Measurements from ENCODE around the gene MAPKBP1.

Gene MAPKBP1

GRCh38 chr15:41806291-41807181 is 32.3 kb downstream of the MAPKBP1 start:
- no peak for DNase-seq (ENCODE audit: low spot score)

- DNase-seq (ENCODE audit: low spot score) = no peak
Measured at GRCh38 chr15:41809121-41809520, 34.8 kb downstream of the MAPKBP1 start.

GRCh38 chr15:41809526-41810220 is 35.4 kb downstream of the MAPKBP1 start:
- DNase-seq (ENCODE audit: low spot score) = no peak

GRCh38 chr15:41810651-41811431 is 36.6 kb downstream of the MAPKBP1 start:
- DNase-seq (ENCODE audit: low spot score) = no peak

- peak; percentile 79 for DNase-seq (ENCODE audit: low spot score)
Measured at GRCh38 chr15:41811432-41812195, 37.3 kb downstream of the MAPKBP1 start.

GRCh38 chr15:41812820-41813375 is 38.6 kb downstream of the MAPKBP1 start:
- DNase-seq (ENCODE audit: low spot score) = no peak

- DNase-seq (ENCODE audit: low spot score) = no peak
Measured at GRCh38 chr15:41813426-41813825, 39.1 kb downstream of the MAPKBP1 start.

- DNase-seq (ENCODE audit: low spot score) = no peak
Measured at GRCh38 chr15:41814534-41814933, 40.2 kb downstream of the MAPKBP1 start.

- DNase-seq (ENCODE audit: low spot score) = no peak
Measured at GRCh38 chr15:41816788-41817187, 42.5 kb downstream of the MAPKBP1 start.

- no peak for DNase-seq (ENCODE audit: low spot score)
Measured at GRCh38 chr15:41817327-41817726, 43.0 kb downstream of the MAPKBP1 start.

- no peak for DNase-seq (ENCODE audit: low spot score)
Measured at GRCh38 chr15:41817781-41818180, 43.5 kb downstream of the MAPKBP1 start.

- DNase-seq (ENCODE audit: low spot score) = no peak
Measured at GRCh38 chr15:41819455-41820050, 45.3 kb downstream of the MAPKBP1 start.

GRCh38 chr15:41820791-41821423 is 46.6 kb downstream of the MAPKBP1 start:
- DNase-seq (ENCODE audit: low spot score) = no peak

GRCh38 chr15:41821831-41822230 is 47.5 kb downstream of the MAPKBP1 start:
- DNase-seq (ENCODE audit: low spot score) = no peak

- no peak for DNase-seq (ENCODE audit: low spot score)
Measured at GRCh38 chr15:41822471-41822870, 48.2 kb downstream of the MAPKBP1 start.

- DNase-seq (ENCODE audit: low spot score) = no peak
Measured at GRCh38 chr15:41822957-41823356, 48.7 kb downstream of the MAPKBP1 start.

- DNase-seq (ENCODE audit: low spot score) = no peak
Measured at GRCh38 chr15:41823502-41823901, 49.2 kb downstream of the MAPKBP1 start.

- no peak for DNase-seq (ENCODE audit: low spot score)
Measured at GRCh38 chr15:41824062-41824745, 49.9 kb downstream of the MAPKBP1 start.

- no peak for DNase-seq (ENCODE audit: low spot score)
Measured at GRCh38 chr15:41825145-41825544, 50.9 kb downstream of the MAPKBP1 start.

Measured in hematopoietic multipotent progenitor cell treated with erythropoietin and hydrocortisone succinate and interleukin-3 and kit ligand, for 17 days (in vitro differentiated cells).